ENCODE results near the gene UBL3.

DNA sequence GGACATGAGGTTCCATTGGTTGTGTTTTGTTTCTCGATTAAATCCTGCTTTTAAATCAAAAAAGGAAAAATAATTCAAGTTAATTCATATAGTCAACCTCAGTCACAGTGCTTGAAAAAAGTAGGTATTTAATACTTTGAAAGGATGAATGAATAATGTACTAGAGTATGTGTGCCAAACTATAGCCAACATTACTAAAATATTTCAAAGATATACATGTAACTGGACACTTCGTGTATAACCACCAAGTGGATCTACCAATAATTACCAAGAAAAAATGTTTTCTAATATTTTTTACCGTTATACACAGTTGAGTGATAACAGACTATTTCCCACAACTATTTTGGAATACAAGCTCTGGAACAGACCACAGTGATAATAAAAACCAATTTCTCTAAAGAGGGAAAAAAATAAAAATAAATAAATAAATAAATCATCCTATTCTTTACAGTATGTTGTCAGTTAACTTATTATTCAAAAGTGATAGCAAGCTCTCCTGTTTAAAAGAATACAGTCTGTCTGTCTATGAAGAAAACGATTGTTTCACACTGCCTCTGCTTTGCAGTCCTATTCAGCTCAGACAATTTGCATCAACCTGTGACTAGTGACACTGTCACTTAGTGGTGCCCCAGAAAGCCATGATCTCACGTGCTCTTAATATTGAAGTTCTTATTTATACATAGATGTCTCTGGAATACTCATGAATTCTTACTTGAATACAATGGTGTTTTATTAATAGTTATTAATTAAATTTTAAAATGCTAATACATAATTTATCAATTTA lies 58.2 kb downstream of the UBL3 start:
- TF ChIP-seq CTCF (conservative IDR thresholded peaks at IDR 0.05) (no peak), EZH2 (IDR thresholded peaks at IDR 0.05; ENCODE audit: low read depth) (no peak)

All from PC-9 (cell line).